ENCODE results near the gene CDH26. TPM values are rescaled to one million over a fixed set of nuclear protein-coding genes. Genes with fewer than 3 reads are reported as not detected.

Gene CDH26
- polyA plus RNA-seq (2013, experiment 1 of 2; ENCODE audit: insufficient read length) = 0.13 TPM
- not detected for polyA plus RNA-seq (2013, experiment 2 of 2; ENCODE audit: insufficient read length)

- no peak for DNase-seq
These were observed at the start of gene CDH26 for GRCh38 chr20:59958123-59958522. Gene CDH26, plus strand, starts transcription at chr20:59958423. Its CDS starts 304 bp downstream, at chr20:59958727.

DNA sequence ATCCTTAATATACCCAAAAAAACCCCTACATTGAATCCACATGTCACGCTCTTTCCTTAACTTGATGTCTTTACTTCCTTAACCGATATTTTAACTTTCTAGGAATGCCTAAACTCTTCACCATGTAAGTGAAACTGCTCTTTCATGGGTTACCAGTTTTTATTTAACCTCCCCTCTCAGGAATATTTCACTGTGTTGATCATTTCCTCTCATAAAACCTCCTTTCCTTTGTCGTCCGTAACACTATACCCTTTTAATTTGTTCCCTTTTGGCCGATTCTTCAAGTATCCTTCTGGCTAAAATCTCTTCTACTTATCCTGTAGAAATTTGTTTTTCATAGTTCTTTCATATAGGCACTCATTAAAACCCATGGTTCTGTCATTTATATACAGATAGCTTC lies 49.4 kb upstream of the CDH26 start:
- no peak for DNase-seq

- DNase-seq = no peak
These were observed 47.2 kb upstream of the CDH26 start for GRCh38 chr20:59911041-59911440.

GRCh38 chr20:59912609-59913008 lies 45.6 kb upstream of the CDH26 start:
- no peak for DNase-seq

DNA sequence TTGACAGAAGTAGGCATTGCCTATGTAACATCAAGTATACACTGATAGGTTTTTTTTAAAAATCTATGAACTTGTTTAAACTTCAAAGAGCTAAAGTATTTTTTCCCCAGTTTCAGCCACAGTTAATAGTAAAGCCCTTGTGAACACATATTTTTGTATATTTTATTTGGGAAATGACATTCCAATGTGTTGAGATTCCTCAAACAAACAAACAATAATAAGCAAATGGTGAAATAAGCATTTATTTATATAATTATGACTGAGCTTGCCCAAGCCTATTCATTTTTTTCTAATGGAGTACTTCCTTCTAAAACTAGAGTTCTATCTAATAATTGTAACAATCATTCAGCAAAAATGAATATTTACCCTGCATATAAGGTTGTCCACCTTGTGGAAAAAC lies 37.3 kb upstream of the CDH26 start:
- DNase-seq = peak; percentile 13

DNA sequence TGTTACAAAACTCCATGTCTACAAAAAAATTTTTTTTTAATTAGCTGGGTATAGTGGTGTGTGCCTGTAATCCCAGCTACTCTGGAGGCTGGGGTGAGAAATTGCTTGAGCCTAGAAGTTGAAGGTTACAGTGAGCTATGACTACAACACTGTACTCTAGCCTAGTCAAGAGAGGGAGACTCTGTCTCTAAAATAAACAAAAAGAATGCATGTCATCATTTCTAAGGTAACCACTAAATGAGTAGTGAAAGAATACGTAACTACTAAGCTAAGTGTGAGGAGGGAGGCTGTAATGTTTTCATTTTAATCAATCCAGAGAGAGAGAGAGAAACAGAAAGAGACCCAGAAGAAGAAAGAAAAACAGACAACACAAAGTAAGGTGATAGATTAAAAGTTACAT lies 34.7 kb upstream of the CDH26 start:
- DNase-seq = no peak

DNA sequence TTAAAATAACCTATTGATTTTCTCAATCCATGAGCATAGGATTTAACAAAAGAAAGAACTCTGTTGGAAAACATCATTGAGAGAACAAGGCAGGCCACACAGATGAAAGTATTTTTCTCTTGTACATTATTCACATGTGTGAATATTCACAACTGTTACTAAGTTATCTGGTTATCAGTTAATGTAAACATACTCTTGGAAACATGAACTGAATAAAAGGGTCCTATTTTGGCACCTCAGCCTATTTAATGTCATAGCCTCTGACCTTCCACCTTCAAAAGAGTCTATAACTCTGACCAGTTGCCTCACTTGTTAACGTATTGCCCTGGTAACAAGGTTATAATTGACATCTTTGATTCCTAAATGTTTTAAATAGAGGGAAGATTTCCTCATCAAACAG lies 32.9 kb upstream of the CDH26 start:
- no peak for DNase-seq

DNA sequence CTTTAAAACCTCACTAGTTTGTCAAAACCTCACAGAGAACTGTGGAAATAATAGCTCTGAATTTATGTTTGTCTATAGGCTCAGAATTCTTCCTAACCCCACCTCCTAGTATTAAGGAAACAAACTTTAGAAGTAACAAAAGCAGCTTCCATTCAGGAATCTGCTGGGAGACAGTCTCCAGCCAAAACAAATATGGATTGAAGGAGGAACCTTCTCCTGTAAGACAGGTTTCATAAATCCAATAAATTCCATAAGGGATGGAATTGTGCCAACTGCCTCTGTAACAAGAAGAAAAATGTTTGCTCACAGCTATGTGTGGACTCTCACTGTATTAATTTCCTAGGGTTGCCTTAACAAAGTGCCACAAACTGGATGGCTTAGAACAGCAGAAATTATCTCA lies 32.3 kb upstream of the CDH26 start:
- DNase-seq = peak; percentile 23

- no peak for DNase-seq
These were observed 26.5 kb upstream of the CDH26 start for GRCh38 chr20:59931511-59932312.

- DNase-seq = no peak
These were observed 25.5 kb upstream of the CDH26 start for GRCh38 chr20:59932616-59933295.

- DNase-seq = peak; percentile 60
These were observed 24.9 kb upstream of the CDH26 start, which contains the start of gene SYCP2 for GRCh38 chr20:59933296-59933848. Gene SYCP2, minus strand, starts transcription at chr20:59933637. Its CDS starts 11,224 bp downstream, at chr20:59922413.

GRCh38 chr20:59933849-59934585 lies 24.2 kb upstream of the CDH26 start:
- DNase-seq = peak; percentile 71

DNA sequence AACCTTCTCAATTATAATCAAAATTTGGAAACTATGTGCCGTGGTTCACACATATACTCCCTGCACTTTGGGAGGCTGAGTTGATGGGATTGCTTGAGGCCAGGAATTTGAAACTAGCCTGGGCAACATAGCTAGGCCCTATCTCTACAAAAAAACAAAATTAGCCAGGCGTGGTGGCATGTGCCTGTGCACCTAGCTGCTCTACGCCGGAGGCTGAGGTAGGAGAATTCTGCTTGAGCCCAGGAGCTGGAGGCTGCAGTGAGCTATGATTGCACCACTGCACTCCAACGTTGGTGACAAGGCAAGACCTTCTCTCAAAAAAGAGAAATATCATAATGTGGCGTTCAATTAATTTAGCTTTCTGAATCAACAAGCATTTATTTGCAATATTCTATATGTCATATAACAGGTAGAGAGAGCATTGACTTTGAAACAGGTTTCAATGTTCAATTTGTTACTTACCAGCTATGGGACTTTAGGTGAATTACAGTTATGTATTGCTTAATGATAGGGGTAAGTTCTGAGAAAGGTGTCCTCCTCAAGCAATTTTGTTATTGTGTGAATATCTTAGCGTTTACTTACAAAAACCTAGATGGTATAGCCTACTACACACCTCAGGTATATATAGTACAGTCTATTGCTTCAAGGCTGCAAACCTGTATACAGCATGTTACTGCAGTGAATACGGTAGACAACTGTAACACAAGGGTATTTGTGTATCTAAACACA lies 22.6 kb upstream of the CDH26 start:
- DNase-seq = no peak

DNA sequence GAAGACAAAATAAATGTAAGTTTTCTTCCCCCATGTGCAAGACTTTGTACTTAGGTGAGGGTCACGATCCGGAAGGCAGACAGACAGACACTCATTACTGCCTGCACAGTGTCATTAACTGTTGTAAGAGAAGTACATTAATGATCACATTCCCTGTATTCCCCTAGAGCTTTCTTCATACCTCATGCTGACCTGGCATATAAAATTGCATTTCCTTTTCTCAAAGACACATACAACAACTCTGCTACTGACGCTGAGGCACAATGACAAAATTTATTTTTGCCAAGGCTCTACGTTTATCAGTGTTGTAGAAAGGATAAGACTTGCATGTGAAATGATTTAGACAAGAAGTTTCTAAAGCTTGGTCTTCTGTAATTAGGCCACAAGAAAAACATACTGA lies 21.8 kb upstream of the CDH26 start:
- no peak for DNase-seq

GRCh38 chr20:59937150-59937549 lies 21.1 kb upstream of the CDH26 start:
- no peak for DNase-seq

DNA sequence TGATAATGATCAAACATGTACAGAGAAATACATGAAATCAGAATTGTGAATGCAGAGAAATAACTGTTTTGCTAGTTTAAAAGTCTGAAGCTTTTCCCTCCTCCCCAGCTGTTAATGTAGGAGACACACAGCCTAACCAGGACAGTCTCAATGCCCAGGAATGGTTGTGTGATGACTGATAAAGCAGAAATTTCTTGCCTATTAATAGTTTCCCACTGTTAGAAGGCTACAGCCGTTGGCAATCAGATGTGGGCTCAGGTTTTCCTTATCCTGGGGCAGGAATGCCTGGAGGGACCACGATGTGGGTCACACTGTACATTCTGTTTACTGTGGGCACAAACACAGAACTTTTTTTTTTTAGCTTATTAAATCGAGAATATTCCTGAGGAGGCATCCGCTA lies 20.0 kb upstream of the CDH26 start:
- peak; percentile 79 for DNase-seq

DNA sequence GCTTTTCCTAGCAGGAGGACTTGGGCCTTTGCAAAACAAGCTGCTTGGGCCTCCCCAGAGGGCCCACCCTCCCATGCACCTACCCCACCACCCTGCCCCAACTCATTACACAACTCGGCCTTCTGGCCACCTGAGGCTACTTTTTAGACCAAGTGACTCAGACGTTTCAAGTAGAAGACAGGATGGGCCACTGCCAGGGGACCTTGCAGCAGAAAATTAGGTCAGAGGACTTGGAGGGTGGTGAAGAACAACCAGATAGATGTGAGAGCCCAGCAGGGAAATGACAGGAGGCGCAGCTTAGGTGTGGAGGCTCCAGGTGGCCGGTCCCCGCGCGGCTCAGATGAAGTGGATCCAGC lies 19.5 kb upstream of the CDH26 start:
- no peak for DNase-seq

GRCh38 chr20:59939052-59939878 lies 19.0 kb upstream of the CDH26 start:
- DNase-seq = no peak

DNA sequence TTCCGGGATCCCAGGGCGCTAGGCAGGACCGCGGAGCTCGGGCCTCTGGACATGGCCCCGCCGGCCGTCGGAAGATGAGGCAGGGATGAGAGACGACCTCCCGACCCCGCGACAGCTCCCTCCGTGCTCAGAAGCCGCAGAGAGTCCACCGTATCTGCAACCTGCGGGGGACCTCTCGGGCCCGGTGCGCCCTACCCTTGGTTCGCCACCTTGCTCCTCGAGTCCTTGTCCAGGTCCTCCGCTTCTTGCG lies 18.4 kb upstream of the CDH26 start:
- peak; percentile 14 for DNase-seq

DNA sequence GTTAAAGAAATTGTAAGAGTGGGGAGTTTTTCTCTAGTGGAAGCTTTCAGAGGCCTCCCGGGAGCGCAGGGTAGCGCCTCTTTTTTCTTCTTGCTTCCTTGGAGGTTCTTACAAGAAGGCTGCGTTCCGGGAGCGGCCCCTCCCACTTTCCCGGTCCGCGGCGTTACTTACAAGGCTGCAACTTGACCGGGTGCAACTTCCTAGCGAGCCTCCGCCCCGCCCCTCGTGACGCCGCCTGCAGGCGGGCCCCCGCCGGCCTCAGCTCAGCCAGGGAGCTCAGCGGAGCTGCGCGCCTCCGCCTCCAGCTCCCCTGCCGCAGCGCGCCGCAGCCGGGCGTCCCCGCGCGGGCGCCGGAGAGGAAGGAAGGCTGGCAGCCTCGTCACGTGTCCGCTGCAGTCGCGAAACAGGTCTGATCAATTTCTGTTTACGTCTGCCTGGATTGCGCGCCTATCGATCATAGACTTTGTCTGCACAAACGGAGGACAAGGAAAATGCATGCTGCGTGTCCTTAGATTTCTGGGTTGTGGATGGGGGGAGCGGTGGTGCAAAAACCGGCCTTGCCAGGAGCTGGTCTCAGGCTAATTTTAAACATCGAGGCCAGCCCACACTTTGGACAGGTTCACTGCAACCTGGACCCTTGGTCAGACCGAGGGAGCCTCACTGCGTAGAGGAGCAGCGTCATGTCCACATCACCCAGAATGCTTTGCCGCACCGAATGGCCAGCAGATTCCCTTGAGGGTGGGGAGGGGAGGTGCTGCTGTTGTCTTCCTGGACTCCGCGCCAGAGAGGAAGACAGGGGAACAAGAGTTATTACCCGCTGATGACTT lies 17.9 kb upstream of the CDH26 start, which contains the start of the genes FAM217B and PPP1R3D:
Gene FAM217B (plus strand): TSS at position 261 of the 827 bp plus-strand sequence. CDS start 3,555 bp downstream, outside the sequence.
Gene PPP1R3D (minus strand): TSS at position 177 of the 827 bp plus-strand sequence. CDS start 374 bp downstream, outside the sequence.
- DNase-seq = peak; percentile 95

All from fibroblast of skin of back (primary cell).